ENCODE results near the gene DAZAP2.
"Not testable (repeated sequence)": the region's sequence is repeated elsewhere in the genome, so short reads cannot be mapped to it uniquely, and the experiment has no call there.

The DAZAP2 gene

GRCh38 chr12:51217133-51217967 lies 21.3 kb upstream of the DAZAP2 start:
- DNase-seq, result peak in 11 of 14 donors; percentile 42 to 79 (median 61)

- DNase-seq, result peak in 12 of 14 donors; percentile 41 to 80 (median 66)
These were observed 20.5 kb upstream of the DAZAP2 start, which contains the start of gene POU6F1 for GRCh38 chr12:51217968-51218606. Gene POU6F1 (minus strand): TSS chr12:51218062. CDS start chr12:51206836, 11,226 bp downstream.

GRCh38 chr12:51218607-51219161 lies 19.9 kb upstream of the DAZAP2 start:
- DNase-seq, result peak in 1 of 14 donors; percentile 21

GRCh38 chr12:51219322-51219721 lies 19.3 kb upstream of the DAZAP2 start:
- no peak for DNase-seq

GRCh38 chr12:51219857-51220256 lies 18.8 kb upstream of the DAZAP2 start:
- DNase-seq, result not testable (repeated sequence)

GRCh38 chr12:51222461-51222860 lies 16.2 kb upstream of the DAZAP2 start:
- no peak for DNase-seq

GRCh38 chr12:51224625-51225024 lies 14.0 kb upstream of the DAZAP2 start:
- no peak for DNase-seq

- DNase-seq, result no peak
These were observed 13.4 kb upstream of the DAZAP2 start for GRCh38 chr12:51225234-51225633.

- no peak for DNase-seq
These were observed 12.9 kb upstream of the DAZAP2 start for GRCh38 chr12:51225771-51226170.

GRCh38 chr12:51227112-51227511 lies 11.5 kb upstream of the DAZAP2 start:
- not testable (repeated sequence) for DNase-seq

- no peak for DNase-seq
These were observed 10.7 kb upstream of the DAZAP2 start for GRCh38 chr12:51227962-51228361.

GRCh38 chr12:51229116-51229809 lies 9.4 kb upstream of the DAZAP2 start:
- no peak for DNase-seq

- DNase-seq, result no peak
These were observed 6.0 kb upstream of the DAZAP2 start for GRCh38 chr12:51232642-51233041.

- no peak for DNase-seq
These were observed 4.1 kb upstream of the DAZAP2 start for GRCh38 chr12:51234530-51234929.

- no peak for DNase-seq
These were observed 553 bp upstream of the DAZAP2 start for GRCh38 chr12:51238037-51238509.

- no peak for DNase-seq
These were observed 2.3 kb downstream of the DAZAP2 start for GRCh38 chr12:51240971-51241370.

- DNase-seq, result no peak
These were observed 3.5 kb downstream of the DAZAP2 start for GRCh38 chr12:51242120-51242519.

- DNase-seq, result no peak
These were observed 4.2 kb downstream of the DAZAP2 start for GRCh38 chr12:51242876-51243275.

GRCh38 chr12:51244269-51244668 lies 5.6 kb downstream of the DAZAP2 start:
- DNase-seq, result no peak

- no peak for DNase-seq
These were observed 7.0 kb downstream of the DAZAP2 start for GRCh38 chr12:51245476-51246253.

GRCh38 chr12:51246254-51246853 lies 7.7 kb downstream of the DAZAP2 start:
- peak in 1 of 14 donors; percentile 17 for DNase-seq
